Osteoblast (primary cell): ENCODE data around the gene G6PC3. TPM values are rescaled to one million over a fixed set of nuclear protein-coding genes. Genes with fewer than 3 reads are reported as not detected.
A peak's percentile ranks its signal among the peaks of the same experiment; 100 is the strongest.
"Not testable (repeated sequence)": the region's sequence is repeated elsewhere in the genome, so short reads cannot be mapped to it uniquely, and the experiment has no call there.

ENCODE experiments used
- DNase-seq: peaks from one replicate; pipeline ENCODE4 v3.0.0; 2011; ENCODE audit warnings: low spot score, mixed read lengths; ENCODE audit not compliant: insufficient read length; ENCODE audit errors: missing footprints
- H2AFZ ChIP-seq: 2 replicates; pipeline ENCODE4 v1.6.0; 2011; ENCODE audit warnings: mild to moderate bottlenecking, low read length
- H3K27ac ChIP-seq: 2 replicates; pipeline ENCODE4 v1.5.1; 2011; ENCODE audit warnings: mild to moderate bottlenecking, low read depth, low read length, moderate library complexity
- H3K27me3 ChIP-seq: 2 replicates; pipeline ENCODE4 v1.6.0; 2012; ENCODE audit warnings: mild to moderate bottlenecking, control low read depth, inconsistent platforms, low read length, moderate library complexity; ENCODE audit not compliant: insufficient read depth
- H3K36me3 ChIP-seq: 2 replicates; pipeline ENCODE4 v1.5.1; 2011; ENCODE audit warnings: mild to moderate bottlenecking, low read length, control low read depth, moderate library complexity; ENCODE audit not compliant: insufficient read depth
- H3K4me1 ChIP-seq: 2 replicates; pipeline ENCODE4 v1.5.1; 2011; ENCODE audit warnings: mild to moderate bottlenecking, low read length, control low read depth, moderate library complexity; ENCODE audit not compliant: insufficient read depth
- H3K4me2 ChIP-seq: 2 replicates; pipeline ENCODE4 v1.6.0; 2011; ENCODE audit warnings: mild to moderate bottlenecking, low read length; ENCODE audit not compliant: insufficient read depth
- H3K4me3 ChIP-seq: fragments of 200-600 bp; sonication (generic); 3 replicates; pipeline ENCODE4 v1.5.1; 2012; ENCODE audit warnings: mild to moderate bottlenecking, low read length, inconsistent platforms; ENCODE audit not compliant: insufficient read depth
- H3K79me2 ChIP-seq: 2 replicates; pipeline ENCODE4 v1.6.0; 2012; ENCODE audit warnings: mild to moderate bottlenecking, low read length, control low read depth, inconsistent platforms; ENCODE audit not compliant: insufficient read depth
- H3K9me3 ChIP-seq: 2 replicates; pipeline ENCODE4 v1.5.1; 2011; ENCODE audit warnings: low read depth, low read length, control low read depth
- H4K20me1 ChIP-seq: 2 replicates; pipeline ENCODE4 v1.6.0; 2012; ENCODE audit warnings: mild to moderate bottlenecking, low read length, control low read depth; ENCODE audit not compliant: insufficient read depth
- CTCF ChIP-seq: IDR thresholded peaks from 2 replicates; pipeline ENCODE4 v1.5.1; 2011; ENCODE audit warnings: mild to moderate bottlenecking, low read depth, low read length, moderate library complexity; ENCODE audit errors: extremely low read depth
- total RNA-seq: library from RNA; depleted of rRNA; stranded (reverse); fragments of >200 nt; gene quantifications from 2 replicates; pipeline ENCODE4 v1.2.3, GENCODE V29; 2012

The G6PC3 gene
- total RNA-seq, 1 donor = 23.5 TPM

- Histone ChIP-seq H3K4me1 (no peaks in the 10 kb centered on the region), H3K27ac (no peak overlapping the region), H3K79me2 (peaks cover 19% of the 10 kb centered on the region), H3K9me3 (no peaks in the 10 kb centered on the region), H3K4me3 (no peak overlapping the region), H4K20me1 (peaks cover 5% of the 10 kb centered on the region), H3K27me3 (no peaks in the 10 kb centered on the region), H2AFZ (no peak overlapping the region), H3K4me2 (no peak overlapping the region), H3K36me3 (peaks cover 62% of the 10 kb centered on the region)
- peak; percentile 52 for DNase-seq
- TF ChIP-seq CTCF = no peak
Observed at GRCh38 chr17:44033861-44034408, 36.6 kb upstream of the G6PC3 start.

- H3K27ac ChIP-seq, H4K20me1 ChIP-seq, DNase-seq, H3K9me3 ChIP-seq, H3K27me3 ChIP-seq, H3K4me3 ChIP-seq, H3K4me2 ChIP-seq, H2AFZ ChIP-seq, H3K4me1 ChIP-seq: not testable (repeated sequence)
- Histone ChIP-seq H3K79me2 (peaks cover 19% of the 10 kb centered on the region), H3K36me3 (peaks cover 56% of the 10 kb centered on the region)
Observed at GRCh38 chr17:44034688-44035087, 35.8 kb upstream of the G6PC3 start.

- H3K27me3 ChIP-seq = no peaks in the 10 kb centered on the region
- DNase-seq = peak; percentile 39
- H3K36me3 ChIP-seq = peaks cover 40% of the 10 kb centered on the region
- no peak for TF ChIP-seq CTCF
- H3K9me3 ChIP-seq = no peaks in the 10 kb centered on the region
- H3K4me3 ChIP-seq = no peak overlapping the region
- H2AFZ ChIP-seq = no peak overlapping the region
- H3K79me2 ChIP-seq = peaks cover 46% of the 10 kb centered on the region
- H4K20me1 ChIP-seq = peaks cover 23% of the 10 kb centered on the region
- H3K27ac ChIP-seq = no peak overlapping the region
- no peak overlapping the region for H3K4me2 ChIP-seq
- peaks cover 3% of the 10 kb centered on the region for H3K4me1 ChIP-seq
Observed at GRCh38 chr17:44037471-44037870, 33.1 kb upstream of the G6PC3 start.

- peaks cover 32% of the 10 kb centered on the region for H3K36me3 ChIP-seq
- H3K27me3 ChIP-seq = no peaks in the 10 kb centered on the region
- H4K20me1 ChIP-seq = peaks cover 33% of the 10 kb centered on the region
- H3K9me3 ChIP-seq = no peaks in the 10 kb centered on the region
- H3K79me2 ChIP-seq = peaks cover 51% of the 10 kb centered on the region
- no peak overlapping the region for H2AFZ ChIP-seq
- peak; percentile 19 for DNase-seq
- no peak overlapping the region for H3K4me2 ChIP-seq
- H3K4me3 ChIP-seq = no peak overlapping the region
- H3K27ac ChIP-seq = no peak overlapping the region
- H3K4me1 ChIP-seq = peaks cover 12% of the 10 kb centered on the region
- no peak for TF ChIP-seq CTCF
Observed at GRCh38 chr17:44038604-44039011, 31.9 kb upstream of the G6PC3 start.
